Measurements from ENCODE around the gene ELN.
"Not testable (repeated sequence)": the region's sequence is repeated elsewhere in the genome, so short reads cannot be mapped to it uniquely, and the experiment has no call there.

ELN gene

GRCh38 chr7:74027683-74028320, at the start of gene ELN:
Gene ELN (plus strand): TSS chr7:74028173. CDS start chr7:74028188, 15 bp downstream.
- DNase-seq: peak; percentile 37 to 66

GRCh38 chr7:73978661-73979563, 49.1 kb upstream of the ELN start:
- DNase-seq: no peak

GRCh38 chr7:73979656-73980055, 48.3 kb upstream of the ELN start:
- not testable (repeated sequence) for DNase-seq

GRCh38 chr7:73980206-73980605, 47.8 kb upstream of the ELN start:
- no peak for DNase-seq

- no peak for DNase-seq
Measured at GRCh38 chr7:73981933-73982332, 46.0 kb upstream of the ELN start.

GRCh38 chr7:73983437-73984164, 44.4 kb upstream of the ELN start:
- no peak for DNase-seq

GRCh38 chr7:73984481-73985205, 43.3 kb upstream of the ELN start:
- DNase-seq: no peak

GRCh38 chr7:73985737-73986141, 42.2 kb upstream of the ELN start:
- no peak for DNase-seq

GRCh38 chr7:73986158-73986631, 41.8 kb upstream of the ELN start:
- no peak for DNase-seq

- DNase-seq: no peak
Measured at GRCh38 chr7:73987298-73987697, 40.7 kb upstream of the ELN start.

GRCh38 chr7:73988197-73988596, 39.8 kb upstream of the ELN start:
- peak; percentile 7 to 74 for DNase-seq

GRCh38 chr7:73991522-73992100, 36.4 kb upstream of the ELN start:
- DNase-seq: no peak

GRCh38 chr7:73992101-73992562, 35.8 kb upstream of the ELN start:
- DNase-seq: no peak

- DNase-seq: no peak
Measured at GRCh38 chr7:73994023-73994422, 34.0 kb upstream of the ELN start.

GRCh38 chr7:73994761-73995160, 33.2 kb upstream of the ELN start:
- DNase-seq: no peak

GRCh38 chr7:73995330-73995729, 32.6 kb upstream of the ELN start:
- DNase-seq: no peak

- DNase-seq: no peak
Measured at GRCh38 chr7:73995821-73996511, 32.0 kb upstream of the ELN start.

GRCh38 chr7:73997056-73997455, 30.9 kb upstream of the ELN start:
- DNase-seq: no peak

- DNase-seq: no peak
Measured at GRCh38 chr7:73999664-74000435, 28.1 kb upstream of the ELN start.

- no peak for DNase-seq
Measured at GRCh38 chr7:74000489-74001149, 27.4 kb upstream of the ELN start.

Data from hippocampal formation (tissue), 2 donors.